ENCODE data around the gene SHC2.

The SHC2 gene

GRCh38 chr19:460877-461720, at the start of gene SHC2:
Gene SHC2, minus strand, starts transcription at chr19:461033. Its CDS starts 37 bp downstream, at chr19:460996.
- DNase-seq (ENCODE audit: low spot score) = no peak

GRCh38 chr19:508204-509150, 47.6 kb upstream of the SHC2 start:
- DNase-seq (ENCODE audit: low spot score) = no peak

- peak; percentile 88 for DNase-seq (ENCODE audit: low spot score)
These were observed 46.7 kb upstream of the SHC2 start, which contains the start of gene TPGS1 for GRCh38 chr19:507286-508203. Gene TPGS1, plus strand, starts transcription at chr19:507497. Its CDS starts 10 bp downstream, at chr19:507507.

DNA sequence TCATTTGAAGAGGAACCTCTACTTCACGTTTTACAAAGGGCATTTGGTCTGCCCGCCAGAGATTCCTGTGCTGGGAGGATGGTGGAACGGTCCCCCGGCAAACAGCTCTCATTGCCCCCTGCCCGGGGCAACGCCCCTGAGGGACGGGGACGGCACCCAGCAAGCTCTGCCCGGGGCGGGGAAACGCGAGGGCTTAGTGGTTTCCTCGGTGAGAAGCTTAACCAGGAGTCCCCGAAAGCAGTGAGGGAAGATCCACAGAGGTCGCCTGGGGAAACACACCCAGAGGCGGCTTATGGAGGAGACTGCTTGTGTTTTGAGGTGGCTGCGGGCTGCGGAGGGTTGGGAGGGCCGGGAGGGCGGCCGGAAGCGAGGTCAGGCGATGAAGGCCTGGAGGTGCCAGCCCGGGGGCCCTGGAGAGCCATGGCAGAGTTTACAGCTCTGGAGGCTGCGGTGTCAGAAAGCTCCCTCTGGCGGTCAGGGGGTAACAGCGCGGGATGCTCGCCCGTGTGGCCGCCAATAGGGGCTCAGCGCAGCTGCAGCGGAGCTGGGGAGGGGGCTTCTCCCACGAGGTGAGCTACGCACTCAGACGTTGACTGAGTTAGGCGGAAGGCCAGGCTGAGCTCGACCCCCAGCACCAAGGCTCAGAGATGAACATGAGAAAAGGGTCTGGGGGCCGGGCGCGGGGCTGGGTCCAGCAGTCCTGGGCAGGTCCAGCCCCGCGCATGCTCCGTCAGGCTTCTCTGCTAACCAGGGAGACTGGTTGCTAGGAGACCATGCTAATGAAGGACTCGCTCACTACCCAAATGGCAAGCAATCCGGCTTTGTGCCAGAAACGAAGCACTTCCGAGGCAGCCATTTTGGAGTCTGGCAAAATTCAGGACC, 45.8 kb upstream of the SHC2 start:
- peak; percentile 100 for DNase-seq (ENCODE audit: low spot score)

GRCh38 chr19:504616-505015, 43.8 kb upstream of the SHC2 start:
- DNase-seq (ENCODE audit: low spot score) = no peak

DNA sequence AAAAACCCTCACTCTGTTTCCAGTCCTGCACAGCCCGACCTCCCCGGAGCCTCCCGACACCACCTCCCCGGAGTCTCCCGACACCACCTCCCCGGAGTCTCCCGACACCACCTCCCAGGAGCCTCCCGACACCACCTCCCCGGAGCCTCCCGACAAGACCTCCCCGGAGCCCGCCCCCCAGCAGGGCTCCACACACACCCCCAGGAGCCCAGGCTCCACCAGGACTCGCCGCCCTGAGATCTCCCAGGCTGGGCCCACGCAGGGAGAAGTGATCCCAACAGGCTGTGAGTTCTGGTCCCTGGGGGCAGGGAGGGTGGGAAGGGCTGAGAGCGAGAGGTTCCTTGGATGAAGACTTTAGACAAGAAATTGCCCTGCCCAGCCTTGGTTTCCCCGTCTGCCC, 40.8 kb upstream of the SHC2 start:
- DNase-seq (ENCODE audit: low spot score) = no peak

- DNase-seq (ENCODE audit: low spot score) = no peak
These were observed 38.3 kb upstream of the SHC2 start for GRCh38 chr19:498977-499623.

- DNase-seq (ENCODE audit: low spot score) = no peak
These were observed 37.7 kb upstream of the SHC2 start for GRCh38 chr19:498511-498891.

- no peak for DNase-seq (ENCODE audit: low spot score)
These were observed 37.2 kb upstream of the SHC2 start for GRCh38 chr19:497869-498510.

DNA sequence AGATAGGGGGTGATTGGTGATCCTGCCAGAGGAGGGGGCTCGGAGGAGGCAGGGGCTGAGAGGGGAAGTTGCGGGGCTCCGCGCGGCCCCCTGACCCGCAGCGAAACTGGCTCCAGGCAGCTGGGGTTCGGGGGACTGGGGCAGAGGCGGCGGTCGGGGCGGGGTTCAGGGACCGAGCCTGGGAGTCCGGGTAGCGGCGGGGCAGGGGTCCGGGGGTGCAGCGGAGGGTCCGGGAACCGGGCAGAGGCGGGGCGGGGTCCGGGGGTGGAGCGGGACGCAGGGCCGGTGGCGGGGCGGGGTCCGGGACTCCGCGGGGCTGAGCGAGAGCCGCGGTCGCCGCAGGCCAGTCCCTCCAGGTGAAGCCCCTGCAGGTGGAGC, 36.6 kb upstream of the SHC2 start:
- DNase-seq (ENCODE audit: low spot score) = no peak

- no peak for DNase-seq (ENCODE audit: low spot score)
These were observed 36.2 kb upstream of the SHC2 start for GRCh38 chr19:496986-497385.

GRCh38 chr19:496112-496665, 35.4 kb upstream of the SHC2 start, which contains the start of gene MADCAM1:
Gene MADCAM1, plus strand, starts transcription at chr19:496486. Its CDS starts 14 bp downstream, at chr19:496500.
- no peak for DNase-seq (ENCODE audit: low spot score)

- DNase-seq (ENCODE audit: low spot score) = peak; percentile 66
These were observed 34.7 kb upstream of the SHC2 start for GRCh38 chr19:495402-496111.

GRCh38 chr19:495081-495401, 34.2 kb upstream of the SHC2 start:
- DNase-seq (ENCODE audit: low spot score) = no peak

- no peak for DNase-seq (ENCODE audit: low spot score)
These were observed 33.6 kb upstream of the SHC2 start for GRCh38 chr19:494171-495080.

GRCh38 chr19:493391-494170, 32.7 kb upstream of the SHC2 start:
- no peak for DNase-seq (ENCODE audit: low spot score)

DNA sequence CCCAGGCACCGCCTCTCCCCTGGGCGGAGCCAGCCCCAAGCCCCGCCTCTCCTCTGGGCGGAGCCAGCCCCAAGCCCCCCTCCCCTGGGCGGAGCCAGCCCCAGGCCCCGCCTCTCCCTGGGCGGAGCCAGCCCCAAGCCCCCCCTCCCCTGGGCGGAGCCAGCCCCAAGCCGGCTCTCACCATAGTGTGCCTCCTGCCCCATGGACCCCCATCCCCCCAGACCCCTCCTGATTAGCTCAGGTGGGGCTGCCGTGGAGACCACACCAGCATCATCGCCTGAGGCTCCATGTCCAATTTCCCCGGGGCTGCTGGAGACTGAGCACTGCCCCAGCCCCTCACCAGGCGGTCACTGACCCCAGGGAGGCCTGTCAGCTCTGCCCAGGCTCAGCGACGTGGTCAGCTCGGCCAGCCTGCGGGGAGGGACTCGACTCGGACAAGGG, 31.3 kb upstream of the SHC2 start:
- peak; percentile 50 for DNase-seq (ENCODE audit: low spot score)
